GM10266 (cell line): ENCODE results near the gene RRP1.

ENCODE experiments used
- DNase-seq: peaks from one replicate; pipeline ENCODE4 v3.0.0; 2012; ENCODE audit errors: extremely low spot score
- CTCF ChIP-seq: IDR thresholded peaks from 2 replicates; pipeline ENCODE4 v1.5.1; 2012; ENCODE audit warnings: mild to moderate bottlenecking, low read depth; ENCODE audit not compliant: control insufficient read depth, insufficient read depth; ENCODE audit errors: missing control alignments

RRP1 gene

GRCh38 chr21:43745772-43746517, 43.4 kb upstream of the RRP1 start:
- DNase-seq = no peak
- TF ChIP-seq CTCF = no peak

- DNase-seq = no peak
- TF ChIP-seq CTCF = no peak
These were observed 40.8 kb upstream of the RRP1 start for GRCh38 chr21:43748622-43749021.

- TF ChIP-seq CTCF = no peak
- no peak for DNase-seq
These were observed 39.6 kb upstream of the RRP1 start for GRCh38 chr21:43749651-43750262.

- DNase-seq = no peak
- no peak for TF ChIP-seq CTCF
These were observed 38.9 kb upstream of the RRP1 start for GRCh38 chr21:43750339-43751033.

- TF ChIP-seq CTCF = no peak
These were observed 37.3 kb upstream of the RRP1 start for GRCh38 chr21:43751955-43752591.

GRCh38 chr21:43752758-43753438, 36.5 kb upstream of the RRP1 start:
- no peak for TF ChIP-seq CTCF
- no peak for DNase-seq

More at GRCh38 chr21:43751955-43752591, 37.3 kb upstream of the RRP1 start:
- DNase-seq = no peak
